NOMO-1 treated with DMSO at 0.1 percent for 48 hours (cell line): ENCODE data around the gene ERV3-1.
"Not testable (repeated sequence)": the region's sequence is repeated elsewhere in the genome, so short reads cannot be mapped to it uniquely, and the experiment has no call there.

Source experiments
- DNase-seq: peaks from one replicate; lab custom pipeline; 2025; ENCODE audit not compliant: unreplicated experiment; lab: John Stamatoyannopoulos, UW

Gene ERV3-1

DNA sequence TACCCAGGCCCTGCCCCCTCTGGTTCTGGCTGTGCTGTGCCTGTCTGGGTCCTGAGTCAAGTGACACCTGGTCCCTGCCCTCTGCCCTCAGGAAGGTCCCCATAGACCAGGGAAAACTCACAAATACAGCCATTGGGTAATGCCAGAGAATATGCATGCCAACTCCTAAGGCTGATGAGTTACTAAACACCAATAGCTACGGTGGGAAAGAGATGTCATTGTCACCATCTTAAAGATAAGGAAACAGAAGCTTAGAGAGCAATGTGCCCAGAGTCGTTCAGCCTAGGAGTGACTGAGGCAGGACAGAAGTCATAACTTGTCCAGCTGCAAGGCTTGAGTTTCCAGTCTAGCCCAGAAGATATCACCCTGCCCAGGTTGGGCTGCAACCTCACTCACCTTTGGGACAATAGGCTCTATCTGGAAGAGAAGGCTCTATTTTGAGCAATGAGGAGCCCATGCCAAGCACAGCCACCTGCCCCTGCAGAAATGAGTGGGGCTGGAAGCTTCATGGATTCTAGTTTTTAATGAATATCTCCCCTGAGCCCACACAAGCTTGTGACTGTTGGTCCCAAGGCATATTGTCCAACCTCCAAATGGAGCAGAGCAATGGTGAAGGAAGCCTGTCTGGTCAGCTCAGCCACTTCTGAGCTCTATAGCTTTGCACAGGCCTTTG is 60.8 kb downstream of the ERV3-1 start:
- DNase-seq = no peak

DNA sequence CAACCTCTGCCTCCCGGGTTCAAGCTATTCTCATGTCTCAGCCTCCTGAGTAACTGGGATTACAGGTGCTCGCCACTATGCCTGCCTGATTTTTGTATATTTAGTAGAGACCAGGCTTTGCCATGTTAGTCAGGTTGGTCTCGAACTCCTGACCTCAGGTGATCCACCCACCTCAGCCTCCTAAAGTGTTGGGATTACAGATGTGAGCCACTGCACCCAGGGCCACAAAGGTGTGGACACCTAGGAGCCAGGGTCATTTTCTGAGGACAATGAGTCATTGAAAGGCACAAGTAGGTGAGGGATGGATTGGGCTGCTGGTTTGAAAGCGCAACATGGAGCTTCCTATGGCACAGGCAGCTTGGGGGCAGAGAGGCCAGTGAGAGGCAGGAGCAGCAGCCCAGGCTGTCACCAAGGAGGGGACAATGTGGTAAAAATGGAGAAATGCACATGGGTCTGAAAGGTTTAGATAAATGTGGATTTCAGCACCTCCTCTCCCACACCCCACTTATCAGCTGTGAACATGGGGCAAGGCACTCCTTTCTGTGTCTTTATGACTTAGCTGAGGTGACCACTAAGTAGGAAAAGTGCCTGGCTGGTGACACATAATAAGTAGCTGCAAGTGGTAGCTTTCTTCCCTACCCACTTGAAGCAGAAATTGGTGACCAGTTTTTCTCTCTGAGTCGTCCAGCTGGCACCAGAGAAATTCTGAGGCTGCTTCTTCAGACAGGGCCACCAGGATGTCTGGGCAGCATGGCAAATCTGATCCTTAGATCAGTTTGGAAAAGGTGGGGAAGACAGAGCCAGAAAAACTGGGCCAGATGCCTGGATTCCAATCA is 61.6 kb downstream of the ERV3-1 start:
- DNase-seq = not testable (repeated sequence)
